Measurements from ENCODE around the gene TRIM45.

DNA sequence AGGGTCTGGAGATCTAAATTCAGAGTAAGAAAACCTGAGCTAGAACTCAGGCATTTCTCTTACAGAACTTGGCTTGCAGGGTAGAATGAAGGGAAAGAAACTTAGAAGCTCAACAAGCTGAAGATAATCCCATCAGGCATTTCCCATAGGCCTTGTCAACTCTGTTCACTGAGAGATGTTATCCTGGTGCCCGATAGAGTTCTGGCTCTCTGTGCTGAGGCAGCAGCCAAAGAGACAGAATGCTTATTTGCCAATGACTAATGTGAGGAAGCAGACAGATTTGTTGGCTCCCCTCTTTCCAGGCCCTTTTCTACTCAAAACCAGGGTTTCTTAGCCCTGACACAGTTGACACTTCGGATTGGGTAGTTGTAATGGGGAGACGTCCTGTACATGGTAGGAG is 22.3 kb upstream of the TRIM45 start:
- TF ChIP-seq, protein P1, sequence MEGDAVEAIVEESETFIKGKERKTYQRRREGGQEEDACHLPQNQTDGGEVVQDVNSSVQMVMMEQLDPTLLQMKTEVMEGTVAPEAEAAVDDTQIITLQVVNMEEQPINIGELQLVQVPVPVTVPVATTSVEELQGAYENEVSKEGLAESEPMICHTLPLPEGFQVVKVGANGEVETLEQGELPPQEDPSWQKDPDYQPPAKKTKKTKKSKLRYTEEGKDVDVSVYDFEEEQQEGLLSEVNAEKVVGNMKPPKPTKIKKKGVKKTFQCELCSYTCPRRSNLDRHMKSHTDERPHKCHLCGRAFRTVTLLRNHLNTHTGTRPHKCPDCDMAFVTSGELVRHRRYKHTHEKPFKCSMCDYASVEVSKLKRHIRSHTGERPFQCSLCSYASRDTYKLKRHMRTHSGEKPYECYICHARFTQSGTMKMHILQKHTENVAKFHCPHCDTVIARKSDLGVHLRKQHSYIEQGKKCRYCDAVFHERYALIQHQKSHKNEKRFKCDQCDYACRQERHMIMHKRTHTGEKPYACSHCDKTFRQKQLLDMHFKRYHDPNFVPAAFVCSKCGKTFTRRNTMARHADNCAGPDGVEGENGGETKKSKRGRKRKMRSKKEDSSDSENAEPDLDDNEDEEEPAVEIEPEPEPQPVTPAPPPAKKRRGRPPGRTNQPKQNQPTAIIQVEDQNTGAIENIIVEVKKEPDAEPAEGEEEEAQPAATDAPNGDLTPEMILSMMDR (IDR thresholded peaks at IDR 0.05) = no peak
- TF ChIP-seq POLR2AphosphoS5 (IDR thresholded peaks at IDR 0.05) = no peak

Data from breast epithelium (tissue), 3 donors.